ENCODE measurements around the gene MPPED1.

GRCh38 chr22:43440556-43440955 is 28.7 kb downstream of the MPPED1 start:
- TF ChIP-seq, protein P1, sequence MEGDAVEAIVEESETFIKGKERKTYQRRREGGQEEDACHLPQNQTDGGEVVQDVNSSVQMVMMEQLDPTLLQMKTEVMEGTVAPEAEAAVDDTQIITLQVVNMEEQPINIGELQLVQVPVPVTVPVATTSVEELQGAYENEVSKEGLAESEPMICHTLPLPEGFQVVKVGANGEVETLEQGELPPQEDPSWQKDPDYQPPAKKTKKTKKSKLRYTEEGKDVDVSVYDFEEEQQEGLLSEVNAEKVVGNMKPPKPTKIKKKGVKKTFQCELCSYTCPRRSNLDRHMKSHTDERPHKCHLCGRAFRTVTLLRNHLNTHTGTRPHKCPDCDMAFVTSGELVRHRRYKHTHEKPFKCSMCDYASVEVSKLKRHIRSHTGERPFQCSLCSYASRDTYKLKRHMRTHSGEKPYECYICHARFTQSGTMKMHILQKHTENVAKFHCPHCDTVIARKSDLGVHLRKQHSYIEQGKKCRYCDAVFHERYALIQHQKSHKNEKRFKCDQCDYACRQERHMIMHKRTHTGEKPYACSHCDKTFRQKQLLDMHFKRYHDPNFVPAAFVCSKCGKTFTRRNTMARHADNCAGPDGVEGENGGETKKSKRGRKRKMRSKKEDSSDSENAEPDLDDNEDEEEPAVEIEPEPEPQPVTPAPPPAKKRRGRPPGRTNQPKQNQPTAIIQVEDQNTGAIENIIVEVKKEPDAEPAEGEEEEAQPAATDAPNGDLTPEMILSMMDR (IDR thresholded peaks at IDR 0.05) = no peak
- no peak for TF ChIP-seq POLR2A (IDR thresholded peaks at IDR 0.05)

Measured in body of pancreas (tissue), 4 donors.